Neutrophil (primary cell): Measurements from ENCODE around the gene MTHFD1.

Experiments used
- H3K27ac ChIP-seq: fragments of 200-600 bp; sonication (generic); 2 replicates; pipeline ENCODE4 v1.5.1; 2016; ENCODE audit warnings: mild to moderate bottlenecking, moderate library complexity
- H3K27me3 ChIP-seq: fragments of 200-600 bp; sonication (generic); 2 replicates; pipeline ENCODE4 v1.6.0; 2016; ENCODE audit warnings: mild to moderate bottlenecking
- H3K36me3 ChIP-seq: fragments of 200-600 bp; sonication (generic); 2 replicates; pipeline ENCODE4 v1.5.1; 2017
- H3K4me1 ChIP-seq, 2 experiments: fragments of 200-600 bp in 1 of 2; sonication (generic) in 1 of 2; 1 replicate in 1 of 2; 2 replicates in 1 of 2; pipeline versions ENCODE4 v1.5.1 to v1.6.1; 2013 to 2016; ENCODE audit warnings: low read depth in 1 of 2, low read length in 1 of 2, mild to moderate bottlenecking in 1 of 2, moderate library complexity in 1 of 2; ENCODE audit not compliant: control insufficient read depth in 1 of 2, insufficient read depth in 1 of 2
- H3K4me3 ChIP-seq, 2 experiments: fragments of 200-600 bp in 1 of 2; sonication (generic) in 1 of 2; 1 replicate in 1 of 2; 2 replicates in 1 of 2; pipeline ENCODE4 v1.5.1; 2013 to 2016; ENCODE audit warnings: low read depth in 1 of 2, low read length in 1 of 2, mild to moderate bottlenecking in 1 of 2, moderate library complexity in 1 of 2
- H3K9me3 ChIP-seq: fragments of 200-600 bp; sonication (generic); 2 replicates; pipeline ENCODE4 v1.5.1; 2016
- CTCF ChIP-seq: fragments of 200-600 bp; sonication (generic); IDR thresholded peaks from 2 replicates; pipeline ENCODE4 v1.5.1; 2016; ENCODE audit warnings: antibody characterized with exemption

MTHFD1 gene

GRCh38 chr14:64411001-64411400, 22.8 kb downstream of the MTHFD1 start:
- Histone ChIP-seq H3K27ac (no peak overlapping the region), H3K9me3 (no peaks in the 10 kb centered on the region), H3K4me3 (no peak overlapping the region), H3K36me3 (peaks cover 17% of the 10 kb centered on the region), H3K27me3 (no peaks in the 10 kb centered on the region), H3K4me1 (no peaks in the 10 kb centered on the region)
- TF ChIP-seq CTCF = no peak

- Histone ChIP-seq H3K27me3 (no peaks in the 10 kb centered on the region), H3K4me3 (no peak overlapping the region), H3K4me1 (no peaks in the 10 kb centered on the region), H3K9me3 (no peaks in the 10 kb centered on the region), H3K36me3 (peaks cover 21% of the 10 kb centered on the region), H3K27ac (no peak overlapping the region)
- TF ChIP-seq CTCF = no peak
These were observed 24.1 kb downstream of the MTHFD1 start for GRCh38 chr14:64412237-64412636.

- Histone ChIP-seq H3K27me3 (no peaks in the 10 kb centered on the region), H3K36me3 (peaks cover 43% of the 10 kb centered on the region), H3K4me1 (no peaks in the 10 kb centered on the region), H3K4me3 (no peak overlapping the region), H3K27ac (no peak overlapping the region), H3K9me3 (no peaks in the 10 kb centered on the region)
- TF ChIP-seq CTCF = no peak
These were observed 28.3 kb downstream of the MTHFD1 start for GRCh38 chr14:64416348-64416932.

GRCh38 chr14:64417055-64417770, 29.1 kb downstream of the MTHFD1 start:
- H3K27ac ChIP-seq = no peak overlapping the region
- H3K27me3 ChIP-seq = no peaks in the 10 kb centered on the region
- peaks cover 43% of the 10 kb centered on the region for H3K36me3 ChIP-seq
- H3K4me1 ChIP-seq = no peaks in the 10 kb centered on the region
- no peak for TF ChIP-seq CTCF
- H3K9me3 ChIP-seq = no peaks in the 10 kb centered on the region
- H3K4me3 ChIP-seq = no peak overlapping the region

GRCh38 chr14:64417771-64418125, 29.6 kb downstream of the MTHFD1 start:
- H3K27me3 ChIP-seq = no peaks in the 10 kb centered on the region
- no peak for TF ChIP-seq CTCF
- H3K27ac ChIP-seq = no peak overlapping the region
- peaks cover 42% of the 10 kb centered on the region for H3K36me3 ChIP-seq
- no peaks in the 10 kb centered on the region for H3K9me3 ChIP-seq
- no peak overlapping the region for H3K4me3 ChIP-seq
- H3K4me1 ChIP-seq = no peaks in the 10 kb centered on the region
